GM18519 (cell line): ENCODE measurements around the gene CCDC43.

Experiments
- ATAC-seq: cut with Tn5 transposase; IDR thresholded peaks from one replicate; pipeline ENCODE4 v1.9.1; 2021; ENCODE audit warnings: mild to moderate bottlenecking, moderate library complexity; ENCODE audit not compliant: unreplicated experiment, low FRiP score

The CCDC43 gene

GRCh38 chr17:44628243-44629188, 61.1 kb downstream of the CCDC43 start:
- no peak for ATAC-seq

DNA sequence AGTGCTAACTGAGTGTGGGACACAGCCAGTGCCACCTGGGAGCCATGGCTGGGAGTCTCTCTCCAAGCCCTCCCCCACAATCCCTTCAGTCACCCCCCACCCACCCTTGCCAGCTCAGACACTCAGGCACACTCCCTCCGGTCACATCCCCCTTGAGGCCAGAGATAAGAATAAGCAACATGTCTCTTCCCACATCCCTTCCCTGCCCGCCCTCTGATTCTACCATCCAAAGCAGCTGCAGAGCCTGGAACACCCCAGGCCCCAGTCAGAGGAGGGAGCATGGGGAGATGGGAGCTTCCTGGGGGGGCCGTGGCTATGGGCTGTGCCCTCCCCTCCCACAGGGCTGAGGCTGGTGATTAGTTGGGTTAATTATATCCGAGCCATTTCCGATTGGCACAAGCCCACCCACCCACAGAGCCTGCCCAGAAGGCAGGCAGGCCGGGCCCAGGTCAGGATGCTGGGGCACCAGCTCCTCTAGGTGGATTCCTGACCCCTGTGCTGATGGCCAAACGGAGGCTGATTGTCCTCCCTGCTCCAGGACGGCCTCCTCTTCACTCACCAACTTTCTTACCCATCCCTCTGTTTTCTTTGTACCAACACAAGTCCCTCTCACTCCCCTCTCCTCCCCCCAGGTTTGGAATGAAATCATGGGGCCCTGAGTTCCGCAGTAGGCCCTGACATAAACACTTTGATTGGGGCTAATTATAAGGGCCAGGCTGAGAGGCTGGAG, 61.9 kb downstream of the CCDC43 start:
- no peak for ATAC-seq
